Lower lobe of right lung (tissue), 2 donors: ENCODE data around the gene TUBB1. TPM values are rescaled to one million over a fixed set of nuclear protein-coding genes. Genes with fewer than 3 reads are reported as not detected.
"Not testable (repeated sequence)": the region's sequence is repeated elsewhere in the genome, so short reads cannot be mapped to it uniquely, and the experiment has no call there.

Experiments
- ATAC-seq, 2 donors: fragments of 200-7000 bp; cut with Tn5 transposase; one replicate each; pipeline ENCODE4 v1.9.1; 2020 to 2022; ENCODE audit warnings: mild to moderate bottlenecking in 2 of 2, moderate library complexity in 2 of 2
- DNase-seq: peaks from one replicate; pipeline ENCODE4 v3.0.0-alpha.2; 2020
- H3K27ac ChIP-seq: fragments of 200-600 bp; one replicate; pipeline ENCODE4 v1.8.0; 2022
- H3K27me3 ChIP-seq: fragments of 200-600 bp; one replicate; pipeline ENCODE4 v1.8.0; 2022; ENCODE audit warnings: low read depth
- H3K36me3 ChIP-seq: fragments of 200-600 bp; one replicate; pipeline ENCODE4 v1.8.0; 2022; ENCODE audit warnings: mild to moderate bottlenecking
- H3K4me1 ChIP-seq: fragments of 200-600 bp; one replicate; pipeline ENCODE4 v1.8.0; 2022
- H3K4me3 ChIP-seq: fragments of 200-600 bp; one replicate; pipeline ENCODE4 v1.8.0; 2022; ENCODE audit warnings: mild to moderate bottlenecking
- H3K9me3 ChIP-seq: fragments of 200-600 bp; one replicate; pipeline ENCODE4 v1.8.0; 2022
- intact Hi-C: fragments of 100-400 bp; cut with DNase I; formaldehyde crosslinking; loops from one replicate; pipeline ENCODE4 v1.11.0; 2022
- total RNA-seq: library from RNA; stranded (reverse); fragmentation: NEBNext Ultra II Directional; extraction: Animal tissue kit (Norgen Biotek cat#: 25700); gene quantifications from one replicate; pipeline ENCODE4 v1.2.1, GENCODE V29; 2021
- TF ChIP-seq, protein P1 (sequence below): fragments of 200-600 bp; IDR thresholded peaks from one replicate; pipeline ENCODE4 v1.8.0; 2022; ENCODE audit warnings: antibody characterized with exemption, mild to moderate bottlenecking
- donor health status: DM: no; HTN: yes; CAD: no; lungs with severe emphysema.

Gene TUBB1
- total RNA-seq, 1 donor from 2014 or later: 6.5 TPM

DNA sequence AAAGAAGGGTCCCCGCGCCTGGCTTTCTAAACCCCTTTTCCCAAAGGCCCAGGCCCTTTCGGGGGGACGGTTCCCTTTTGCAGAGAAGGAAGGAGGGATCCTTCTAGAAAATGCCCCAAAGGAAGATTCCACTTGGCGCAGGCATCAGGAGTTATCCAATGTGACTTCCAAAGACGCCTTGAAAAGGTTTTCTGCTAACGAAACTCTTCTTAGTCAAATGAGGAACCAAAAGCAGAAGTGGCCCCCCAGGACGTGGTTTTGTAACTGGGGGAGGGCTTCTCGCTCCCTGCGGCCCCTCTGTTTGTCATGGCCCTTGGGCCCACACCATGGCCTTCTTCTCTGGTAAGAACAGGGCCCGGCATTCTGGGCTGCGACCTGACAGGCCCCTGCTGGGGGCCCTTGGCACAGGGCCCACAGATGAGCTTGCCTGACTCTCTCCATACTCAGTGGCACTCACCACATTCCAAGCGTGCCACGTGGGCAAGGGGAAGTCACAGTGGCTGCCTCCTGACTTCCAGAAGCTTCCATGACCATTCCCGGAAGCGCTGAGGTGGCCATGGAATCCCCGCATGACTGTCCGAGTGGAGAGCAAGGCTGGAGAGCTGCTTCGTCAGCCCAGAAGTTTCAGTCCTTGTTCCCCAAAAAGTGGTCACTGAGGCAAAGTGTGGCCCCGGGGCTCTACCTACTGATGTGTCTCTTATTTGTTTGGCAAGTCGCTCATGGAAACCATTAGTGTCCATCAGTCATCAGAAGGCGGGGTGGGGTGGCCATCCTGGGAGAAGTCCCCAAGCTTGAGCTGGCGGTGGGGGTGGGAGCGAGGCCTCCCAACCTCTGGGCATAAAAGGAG is 11.3 kb upstream of the TUBB1 start:
- H3K27me3 ChIP-seq: no peaks in the 10 kb centered on the region
- ATAC-seq (peak; percentile 8 to 29), DNase-seq (peak; percentile 81)
- H3K36me3 ChIP-seq: peaks cover 12% of the 10 kb centered on the region
- H3K4me3 ChIP-seq: peak overlapping the region; percentile 91
- H3K4me1 ChIP-seq: peaks cover 67% of the 10 kb centered on the region
- TF ChIP-seq, protein P1, sequence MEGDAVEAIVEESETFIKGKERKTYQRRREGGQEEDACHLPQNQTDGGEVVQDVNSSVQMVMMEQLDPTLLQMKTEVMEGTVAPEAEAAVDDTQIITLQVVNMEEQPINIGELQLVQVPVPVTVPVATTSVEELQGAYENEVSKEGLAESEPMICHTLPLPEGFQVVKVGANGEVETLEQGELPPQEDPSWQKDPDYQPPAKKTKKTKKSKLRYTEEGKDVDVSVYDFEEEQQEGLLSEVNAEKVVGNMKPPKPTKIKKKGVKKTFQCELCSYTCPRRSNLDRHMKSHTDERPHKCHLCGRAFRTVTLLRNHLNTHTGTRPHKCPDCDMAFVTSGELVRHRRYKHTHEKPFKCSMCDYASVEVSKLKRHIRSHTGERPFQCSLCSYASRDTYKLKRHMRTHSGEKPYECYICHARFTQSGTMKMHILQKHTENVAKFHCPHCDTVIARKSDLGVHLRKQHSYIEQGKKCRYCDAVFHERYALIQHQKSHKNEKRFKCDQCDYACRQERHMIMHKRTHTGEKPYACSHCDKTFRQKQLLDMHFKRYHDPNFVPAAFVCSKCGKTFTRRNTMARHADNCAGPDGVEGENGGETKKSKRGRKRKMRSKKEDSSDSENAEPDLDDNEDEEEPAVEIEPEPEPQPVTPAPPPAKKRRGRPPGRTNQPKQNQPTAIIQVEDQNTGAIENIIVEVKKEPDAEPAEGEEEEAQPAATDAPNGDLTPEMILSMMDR: no peak
- no peaks in the 10 kb centered on the region for H3K9me3 ChIP-seq
- H3K27ac ChIP-seq: peak overlapping the region; percentile 94
- intact Hi-C loops: no loop called here

DNA sequence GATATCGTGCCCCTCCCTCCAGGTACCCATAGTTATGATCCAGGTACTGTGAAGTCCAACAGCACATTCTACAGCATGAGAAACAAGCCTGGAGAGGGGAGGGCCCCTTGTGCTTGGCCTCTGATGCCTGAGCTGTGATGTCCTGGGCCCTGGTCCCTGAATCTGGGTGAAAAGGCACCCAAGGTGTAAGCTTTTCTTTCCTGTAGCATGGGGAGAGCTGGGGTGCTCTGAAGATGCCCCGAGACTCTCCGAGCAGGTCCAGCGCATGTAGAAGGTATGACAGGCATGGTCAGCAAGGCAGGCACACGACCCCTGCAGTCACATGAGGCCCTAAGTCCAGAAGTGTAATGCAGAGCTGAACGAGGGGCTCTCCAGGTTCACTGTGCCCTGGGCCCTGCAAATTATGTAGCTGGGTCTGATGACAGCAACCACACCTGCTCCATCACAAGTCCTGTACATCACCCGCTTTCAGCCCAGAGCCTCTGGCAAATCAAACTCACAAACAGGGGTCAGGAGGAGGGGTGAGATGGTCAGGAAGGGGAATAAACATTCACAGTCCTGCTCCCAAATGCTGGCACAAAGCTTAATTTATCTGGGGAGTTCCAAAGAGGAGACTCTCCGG is 10.4 kb upstream of the TUBB1 start:
- intact Hi-C loops: no loop called here
- ATAC-seq (no peak), DNase-seq (no peak)
- peaks cover 3% of the 10 kb centered on the region for H3K36me3 ChIP-seq
- peaks cover 58% of the 10 kb centered on the region for H3K4me1 ChIP-seq
- H3K27me3 ChIP-seq: no peaks in the 10 kb centered on the region
- TF ChIP-seq, protein P1: no peak
- H3K27ac ChIP-seq: peak overlapping the region; percentile 94
- no peaks in the 10 kb centered on the region for H3K9me3 ChIP-seq
- no peak overlapping the region for H3K4me3 ChIP-seq

DNA sequence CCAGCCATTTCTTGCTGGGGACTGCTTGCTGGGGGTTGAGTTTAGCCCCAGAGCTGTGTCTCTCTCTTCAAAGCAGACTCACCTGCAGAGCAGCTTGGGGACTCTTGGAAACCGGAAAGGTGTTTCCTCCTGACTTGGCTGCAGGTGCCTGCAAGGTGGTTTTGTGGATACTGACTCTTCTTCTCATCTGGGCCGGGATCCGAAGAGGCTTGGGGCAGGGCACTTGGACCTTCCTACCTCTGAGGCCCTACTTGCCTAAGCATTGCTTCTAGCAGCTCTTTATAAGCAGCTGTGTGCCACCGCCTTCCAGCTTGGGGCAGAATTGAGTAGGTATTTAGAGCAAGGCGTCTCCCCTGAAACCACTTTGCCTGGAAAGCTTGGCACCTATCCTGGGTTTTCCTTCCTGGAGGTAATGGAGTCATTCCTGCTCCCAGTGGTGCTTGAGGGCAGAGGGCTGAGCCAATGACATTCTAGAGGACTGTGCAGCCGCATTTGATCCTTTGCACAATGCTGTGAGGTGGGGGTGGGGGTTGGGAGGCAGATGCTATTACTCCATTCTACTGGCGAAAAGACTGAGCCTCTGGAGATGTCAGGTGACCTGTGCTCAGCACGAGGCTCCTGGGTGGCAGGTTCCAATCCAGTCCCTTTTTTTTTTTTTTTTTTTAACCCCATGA is 8.8 kb upstream of the TUBB1 start:
- peak; percentile 29 to 51 for ATAC-seq
- no peak overlapping the region for H3K4me3 ChIP-seq
- no peaks in the 10 kb centered on the region for H3K36me3 ChIP-seq
- no peaks in the 10 kb centered on the region for H3K9me3 ChIP-seq
- TF ChIP-seq, protein P1: no peak
- no peaks in the 10 kb centered on the region for H3K27me3 ChIP-seq
- peak overlapping the region; percentile 59 for H3K27ac ChIP-seq
- intact Hi-C loops: no loop called here
- peaks cover 45% of the 10 kb centered on the region for H3K4me1 ChIP-seq
- DNase-seq: peak; percentile 66

DNA sequence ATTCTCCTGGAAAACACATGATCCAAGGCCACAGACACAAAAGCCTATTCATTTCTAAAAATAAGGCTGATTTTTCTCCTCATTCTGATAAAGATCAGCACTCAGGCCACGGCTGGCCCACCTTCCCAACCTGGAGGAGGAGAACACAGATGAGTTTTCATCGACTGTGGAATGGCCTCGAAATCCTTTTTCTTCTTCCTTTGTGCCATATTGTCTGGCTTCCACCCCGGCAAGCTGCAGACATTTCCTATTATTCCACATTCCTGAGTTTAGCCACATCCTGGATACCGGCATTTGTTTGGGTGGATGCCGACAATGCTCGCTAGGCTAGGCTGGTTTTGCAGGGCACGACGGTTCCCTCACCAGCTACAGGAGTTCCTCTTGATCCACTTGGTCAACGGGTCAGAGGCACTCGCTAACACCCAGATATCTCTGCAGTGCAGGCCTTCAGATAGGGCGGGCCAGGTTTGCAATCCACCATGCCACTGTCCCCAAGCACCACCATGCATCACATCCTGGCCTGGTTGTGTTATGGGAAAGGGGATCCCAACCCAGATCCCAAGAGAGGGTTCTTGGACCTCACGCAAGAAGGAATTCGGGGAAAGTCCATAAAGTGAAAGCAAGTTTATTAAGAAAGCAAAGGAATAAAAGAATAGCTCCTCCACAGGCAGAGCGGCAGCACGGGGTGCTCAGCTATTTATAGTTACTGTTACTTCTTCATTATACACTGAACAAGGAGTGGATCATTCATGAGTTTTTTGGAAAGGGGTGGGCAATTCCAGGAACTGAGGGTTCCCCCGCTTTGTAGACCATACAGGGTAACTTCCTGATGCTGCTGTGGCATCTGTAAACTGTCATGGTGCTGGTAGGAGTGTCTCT is 8.0 kb upstream of the TUBB1 start:
- intact Hi-C loops: no loop called here
- H3K36me3 ChIP-seq: no peaks in the 10 kb centered on the region
- H3K4me1 ChIP-seq: peaks cover 37% of the 10 kb centered on the region
- no peaks in the 10 kb centered on the region for H3K9me3 ChIP-seq
- no peaks in the 10 kb centered on the region for H3K27me3 ChIP-seq
- peak overlapping the region; percentile 59 for H3K27ac ChIP-seq
- DNase-seq (no peak), ATAC-seq (peak in 1 of 2 donors; percentile 6)
- H3K4me3 ChIP-seq: peak overlapping the region; percentile 23
- TF ChIP-seq, protein P1: no peak

DNA sequence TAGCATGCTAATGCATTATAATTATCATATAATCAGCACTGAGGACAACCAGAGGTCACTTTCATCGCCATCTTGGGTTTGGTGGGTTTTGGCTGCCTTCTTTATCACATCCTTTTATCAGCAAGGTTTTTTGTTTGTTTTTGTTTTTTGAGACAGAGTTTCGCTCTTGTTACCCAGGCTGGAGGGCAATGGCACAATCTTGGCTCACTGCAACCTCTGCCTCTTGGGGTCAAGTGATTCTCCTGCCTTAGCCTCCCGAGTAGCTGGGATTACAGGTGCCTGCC is 7.4 kb upstream of the TUBB1 start:
- Histone ChIP-seq H3K27ac (peak overlapping the region; percentile 59), H3K4me1 (peaks cover 38% of the 10 kb centered on the region)
- H3K27me3 ChIP-seq, ATAC-seq, H3K4me3 ChIP-seq, intact Hi-C loops, DNase-seq, H3K9me3 ChIP-seq, H3K36me3 ChIP-seq: not testable (repeated sequence)
